HepG2 (cell line): Measurements from ENCODE around the gene RCCD1. TPM values are rescaled to one million over a fixed set of nuclear protein-coding genes. Genes with fewer than 3 reads are reported as not detected.

Experiments used
- BORCS8-MEF2B ChIP-seq: sonication (generic); formaldehyde crosslinking; IDR thresholded peaks from 2 replicates; pipeline ENCODE4 v1.8.0; 2022; ENCODE audit warnings: mild to moderate bottlenecking, missing genetic modification reagents
- GFI1 ChIP-seq: sonication (generic); formaldehyde crosslinking; IDR thresholded peaks from 2 replicates; pipeline ENCODE4 v1.5.0; 2020; ENCODE audit warnings: missing genetic modification reagents, mild to moderate bottlenecking, borderline replicate concordance
- RXRB ChIP-seq: IDR thresholded peaks from 2 replicates; pipeline ENCODE4 v1.6.1; 2016; ENCODE audit warnings: borderline replicate concordance, missing genetic modification reagents, missing compliant biosample characterization
- SP5 ChIP-seq: IDR thresholded peaks from 2 replicates; pipeline ENCODE4 v1.6.1; 2016; ENCODE audit warnings: low read depth, borderline replicate concordance
- TOPORS ChIP-seq: sonication (generic); formaldehyde crosslinking; IDR thresholded peaks from 2 replicates; pipeline ENCODE4 v1.8.0; 2023; ENCODE audit warnings: mild to moderate bottlenecking, missing genetic modification reagents
- ZNF24 ChIP-seq: fragments of 450-650 bp; IDR thresholded peaks from 2 replicates; pipeline ENCODE4 v1.6.1; 2017; ENCODE audit warnings: antibody characterized with exemption, mild to moderate bottlenecking
- ZNF337 ChIP-seq: sonication (generic); formaldehyde crosslinking; IDR thresholded peaks from 2 replicates; pipeline ENCODE4 v1.5.1; 2020; ENCODE audit warnings: missing genetic modification reagents, low read depth, mild to moderate bottlenecking, borderline replicate concordance
- ZNF34 ChIP-seq: sonication (generic); formaldehyde crosslinking; IDR thresholded peaks from 2 replicates; pipeline ENCODE4 v1.4.0; 2020; ENCODE audit warnings: mild to moderate bottlenecking, missing genetic modification reagents, borderline replicate concordance
- ZNF670 ChIP-seq: sonication (generic); formaldehyde crosslinking; IDR thresholded peaks from 2 replicates; pipeline ENCODE4 v1.8.0; 2022; ENCODE audit warnings: mild to moderate bottlenecking, missing genetic modification reagents, borderline replicate concordance
- ZNF800 ChIP-seq: sonication (generic); formaldehyde crosslinking; IDR thresholded peaks from 2 replicates; pipeline ENCODE4 v1.4.0; 2020; ENCODE audit warnings: missing genetic modification reagents
- polyA plus RNA-seq, 8 experiments: library from polyadenylated mRNA; depleted of rRNA in 3 of 8; stranded (reverse) in 7 of 8; unstranded in 1 of 8; fragments of >200 nt; fragmentation: Illumina TruSeq in 4 of 8; extraction: Trizol in 4 of 8; gene quantifications; 2 replicates each; pipeline versions ENCODE4 v1.2.1 to v1.2.3, GENCODE V29; 2011 to 2016; ENCODE audit warnings: low read depth in 4 of 8, missing spikeins in 1 of 8, mixed read lengths in 1 of 8; ENCODE audit not compliant: insufficient read depth in 1 of 8
- total RNA-seq, 5 experiments: library from RNA; depleted of rRNA; stranded (reverse); fragments of >200 nt; fragmentation: Illumina TruSeq; extraction: Trizol; gene quantifications; 2 replicates each; pipeline ENCODE4 v1.2.3, GENCODE V29; 2016; ENCODE audit warnings: low read depth in 1 of 5
- TF ChIP-seq, protein P1 (sequence below): sonication (generic); formaldehyde crosslinking; IDR thresholded peaks from 2 replicates; pipeline ENCODE4 v1.4.0; 2020; ENCODE audit warnings: missing genetic modification reagents, low read depth, mild to moderate bottlenecking, borderline replicate concordance
- TF ChIP-seq, protein P2 (sequence below): sonication (generic); formaldehyde crosslinking; IDR thresholded peaks from 2 replicates; pipeline ENCODE4 v1.4.0; 2020; ENCODE audit warnings: mild to moderate bottlenecking, missing genetic modification reagents, borderline replicate concordance

RCCD1 gene
- total and polyA plus RNA-seq, 2 of the 13 experiments (the other 11 are each of a cell fraction or from before 2014, with no cell fraction given), result 14.1 to 15.1 TPM

GRCh38 chr15:90913398-90913944 is 41.2 kb upstream of the RCCD1 start (continued):
- TF ChIP-seq, protein P1, sequence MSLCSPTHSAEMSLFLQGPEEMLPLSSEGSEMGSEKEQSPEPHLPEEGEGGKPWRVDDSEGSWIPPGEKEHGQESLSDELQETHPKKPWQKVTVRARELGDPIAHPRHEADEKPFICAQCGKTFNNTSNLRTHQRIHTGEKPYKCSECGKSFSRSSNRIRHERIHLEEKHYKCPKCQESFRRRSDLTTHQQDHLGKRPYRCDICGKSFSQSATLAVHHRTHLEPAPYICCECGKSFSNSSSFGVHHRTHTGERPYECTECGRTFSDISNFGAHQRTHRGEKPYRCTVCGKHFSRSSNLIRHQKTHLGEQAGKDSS (CRISPR knock-in tag), result no peak
- TF ChIP-seq ZNF24 (no peak), ZNF670 (CRISPR knock-in tag) (no peak), SP5 (CRISPR knock-in tag) (no peak), ZNF337 (CRISPR knock-in tag) (no peak), BORCS8-MEF2B (CRISPR knock-in tag) (no peak), ZNF34 (CRISPR knock-in tag) (no peak), RXRB (no peak), GFI1 (CRISPR knock-in tag) (no peak), ZNF800 (CRISPR knock-in tag) (no peak), TOPORS (CRISPR knock-in tag) (no peak)
- TF ChIP-seq, protein P2, sequence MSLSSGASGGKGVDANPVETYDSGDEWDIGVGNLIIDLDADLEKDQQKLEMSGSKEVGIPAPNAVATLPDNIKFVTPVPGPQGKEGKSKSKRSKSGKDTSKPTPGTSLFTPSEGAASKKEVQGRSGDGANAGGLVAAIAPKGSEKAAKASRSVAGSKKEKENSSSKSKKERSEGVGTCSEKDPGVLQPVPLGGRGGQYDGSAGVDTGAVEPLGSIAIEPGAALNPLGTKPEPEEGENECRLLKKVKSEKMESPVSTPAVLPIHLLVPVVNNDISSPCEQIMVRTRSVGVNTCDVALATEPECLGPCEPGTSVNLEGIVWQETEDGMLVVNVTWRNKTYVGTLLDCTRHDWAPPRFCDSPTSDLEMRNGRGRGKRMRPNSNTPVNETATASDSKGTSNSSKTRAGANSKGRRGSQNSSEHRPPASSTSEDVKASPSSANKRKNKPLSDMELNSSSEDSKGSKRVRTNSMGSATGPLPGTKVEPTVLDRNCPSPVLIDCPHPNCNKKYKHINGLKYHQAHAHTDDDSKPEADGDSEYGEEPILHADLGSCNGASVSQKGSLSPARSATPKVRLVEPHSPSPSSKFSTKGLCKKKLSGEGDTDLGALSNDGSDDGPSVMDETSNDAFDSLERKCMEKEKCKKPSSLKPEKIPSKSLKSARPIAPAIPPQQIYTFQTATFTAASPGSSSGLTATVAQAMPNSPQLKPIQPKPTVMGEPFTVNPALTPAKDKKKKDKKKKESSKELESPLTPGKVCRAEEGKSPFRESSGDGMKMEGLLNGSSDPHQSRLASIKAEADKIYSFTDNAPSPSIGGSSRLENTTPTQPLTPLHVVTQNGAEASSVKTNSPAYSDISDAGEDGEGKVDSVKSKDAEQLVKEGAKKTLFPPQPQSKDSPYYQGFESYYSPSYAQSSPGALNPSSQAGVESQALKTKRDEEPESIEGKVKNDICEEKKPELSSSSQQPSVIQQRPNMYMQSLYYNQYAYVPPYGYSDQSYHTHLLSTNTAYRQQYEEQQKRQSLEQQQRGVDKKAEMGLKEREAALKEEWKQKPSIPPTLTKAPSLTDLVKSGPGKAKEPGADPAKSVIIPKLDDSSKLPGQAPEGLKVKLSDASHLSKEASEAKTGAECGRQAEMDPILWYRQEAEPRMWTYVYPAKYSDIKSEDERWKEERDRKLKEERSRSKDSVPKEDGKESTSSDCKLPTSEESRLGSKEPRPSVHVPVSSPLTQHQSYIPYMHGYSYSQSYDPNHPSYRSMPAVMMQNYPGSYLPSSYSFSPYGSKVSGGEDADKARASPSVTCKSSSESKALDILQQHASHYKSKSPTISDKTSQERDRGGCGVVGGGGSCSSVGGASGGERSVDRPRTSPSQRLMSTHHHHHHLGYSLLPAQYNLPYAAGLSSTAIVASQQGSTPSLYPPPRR (CRISPR knock-in tag), result no peak
